Mucosa of rectum (tissue), 2 donors: ENCODE data around the gene MYO1D.

Source experiments
- H3K27ac ChIP-seq, 2 donors: one replicate each; pipeline ENCODE4 v1.7.0; 2013; ENCODE audit warnings: inconsistent platforms in 2 of 2, low read depth in 2 of 2, low read length in 2 of 2
- H3K27me3 ChIP-seq, 2 donors: one replicate each; pipeline ENCODE4 v1.7.0; 2013; ENCODE audit warnings: low read length in 2 of 2; ENCODE audit not compliant: control insufficient read depth in 2 of 2, insufficient read depth in 2 of 2
- H3K36me3 ChIP-seq, 2 donors: one replicate each; pipeline ENCODE4 v1.7.0; 2013; ENCODE audit warnings: low read length in 2 of 2; ENCODE audit not compliant: control insufficient read depth in 2 of 2, insufficient read depth in 2 of 2
- H3K4me1 ChIP-seq, 2 donors: one replicate each; pipeline ENCODE4 v1.7.0; 2013; ENCODE audit warnings: low read length in 2 of 2, mild to moderate bottlenecking in 1 of 2; ENCODE audit not compliant: control insufficient read depth in 2 of 2, insufficient read depth in 2 of 2
- H3K4me3 ChIP-seq, 2 donors: one replicate each; pipeline ENCODE4 v1.7.0; 2013; ENCODE audit warnings: low read length in 2 of 2
- H3K9ac ChIP-seq, 2 donors: one replicate each; pipeline ENCODE4 v1.7.0; 2013; ENCODE audit warnings: low read length in 2 of 2, low read depth in 1 of 2, mild to moderate bottlenecking in 1 of 2
- H3K9me3 ChIP-seq, 2 donors: one replicate each; pipeline ENCODE4 v1.7.0; 2013; ENCODE audit warnings: low read length in 2 of 2; ENCODE audit not compliant: control insufficient read depth in 2 of 2
- donor health status: healthy.
- donor health status: Normal muscosa, but diverticular disease.

Gene MYO1D

DNA sequence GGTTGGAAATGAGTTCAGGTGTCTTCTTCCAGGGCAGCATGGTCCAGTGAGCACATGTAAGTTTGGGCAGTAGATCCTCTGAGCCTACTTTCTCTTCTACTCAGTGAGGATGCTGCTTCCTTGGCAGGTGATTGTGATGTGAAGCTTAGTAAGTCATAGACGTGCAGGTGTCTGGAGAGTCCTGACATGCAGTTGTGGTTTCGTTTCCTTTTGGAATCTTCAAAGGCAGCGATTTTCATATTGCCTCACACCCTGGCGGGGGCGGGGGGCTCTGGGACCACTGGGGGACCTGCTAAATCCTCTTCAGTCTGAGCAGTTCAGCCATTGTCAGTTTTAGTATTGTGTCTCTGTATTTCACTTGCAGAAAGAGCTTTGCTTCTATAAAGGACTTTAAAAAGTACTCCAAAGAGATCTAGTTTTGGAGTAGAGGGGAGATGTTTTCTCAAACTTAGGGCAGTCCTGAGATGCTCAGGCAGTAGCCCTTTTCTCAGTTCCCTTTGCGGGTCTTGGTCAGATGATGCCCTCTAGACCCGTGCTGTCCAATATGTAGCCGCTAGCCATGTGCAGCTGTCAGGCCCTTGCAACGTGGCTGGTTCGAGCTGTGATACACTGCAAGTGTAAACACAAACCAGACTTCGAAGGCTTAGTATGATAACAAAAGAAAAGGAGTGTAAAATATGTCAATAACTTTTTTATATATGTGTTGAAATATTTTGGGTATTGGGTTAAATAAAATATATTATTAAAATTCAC lies 394.2 kb downstream of the MYO1D start:
- H3K27me3 ChIP-seq: no peaks in the 10 kb centered on the region
- H3K9ac ChIP-seq: no peak overlapping the region
- no peaks in the 10 kb centered on the region for H3K9me3 ChIP-seq
- peaks cover 4 to 8% of the 10 kb centered on the region in 2 donors for H3K4me1 ChIP-seq
- H3K27ac ChIP-seq: no peak overlapping the region
- H3K4me3 ChIP-seq: no peak overlapping the region
- peaks cover 30 to 45% of the 10 kb centered on the region in 2 donors for H3K36me3 ChIP-seq

GRCh38 chr17:32481193-32481592 lies 395.7 kb downstream of the MYO1D start:
- peaks cover 45 to 59% of the 10 kb centered on the region in 2 donors for H3K36me3 ChIP-seq

DNA sequence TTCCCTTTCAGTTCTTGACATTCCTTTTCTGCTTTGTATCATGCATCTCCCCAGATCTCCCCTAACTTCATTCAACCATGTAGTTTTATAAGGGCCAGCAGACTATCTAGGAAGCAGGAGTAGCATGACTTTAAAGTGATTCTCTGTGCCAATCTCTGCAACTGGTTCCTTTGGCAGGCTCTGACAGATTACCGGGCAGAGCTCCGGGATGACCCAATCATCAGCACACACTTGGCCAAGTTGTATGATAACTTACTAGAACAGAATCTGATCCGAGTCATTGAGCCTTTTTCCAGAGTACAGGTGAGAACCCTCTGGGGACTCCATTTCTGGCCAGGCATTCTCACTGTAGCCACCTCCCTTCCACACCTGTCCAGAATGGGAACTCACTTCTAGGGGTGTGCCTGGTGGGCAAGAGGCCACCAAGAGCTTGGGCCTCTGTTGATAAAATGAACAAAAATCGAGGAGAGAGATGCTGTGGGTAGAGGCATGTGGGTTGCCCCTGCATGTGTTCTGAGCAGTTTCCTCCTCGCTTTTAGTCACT lies 397.8 kb downstream of the MYO1D start:
- H3K9me3 ChIP-seq: no peaks in the 10 kb centered on the region
- H3K27me3 ChIP-seq: no peaks in the 10 kb centered on the region
- H3K36me3 ChIP-seq: peaks cover 65 to 80% of the 10 kb centered on the region in 2 donors
- no peak overlapping the region for H3K9ac ChIP-seq
- no peaks in the 10 kb centered on the region for H3K4me1 ChIP-seq
- H3K4me3 ChIP-seq: no peak overlapping the region
- no peak overlapping the region for H3K27ac ChIP-seq

More at GRCh38 chr17:32481193-32481592, 395.7 kb downstream of the MYO1D start:
- Histone ChIP-seq H3K4me1 (peaks cover 0 to 4% of the 10 kb centered on the region in 2 donors), H3K27ac (no peak overlapping the region), H3K9ac (no peak overlapping the region), H3K9me3 (no peaks in the 10 kb centered on the region), H3K4me3 (no peak overlapping the region), H3K27me3 (no peaks in the 10 kb centered on the region)

DNA sequence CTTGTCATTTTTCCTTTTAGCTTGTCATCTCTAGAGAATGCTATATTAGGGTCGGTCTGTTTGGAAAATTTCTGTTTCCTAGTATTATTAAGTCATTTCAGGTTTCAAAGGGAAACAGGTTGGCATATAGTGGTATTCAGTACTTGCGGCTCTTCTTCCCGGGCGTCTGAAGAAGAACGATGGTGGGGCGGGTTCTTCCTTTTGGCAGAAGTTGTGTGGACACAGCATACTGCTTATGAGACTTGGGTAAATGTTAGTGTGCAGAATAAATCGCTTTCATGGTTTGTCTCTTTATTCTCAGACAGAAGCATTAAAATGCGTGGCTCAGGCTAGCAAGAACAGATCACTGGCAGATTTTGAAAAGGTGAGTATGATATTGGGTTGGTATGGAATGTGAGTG lies 399.7 kb downstream of the MYO1D start:
- H3K27ac ChIP-seq: no peak overlapping the region
- H3K4me3 ChIP-seq: no peak overlapping the region
- no peaks in the 10 kb centered on the region for H3K9me3 ChIP-seq
- no peak overlapping the region for H3K9ac ChIP-seq
- H3K27me3 ChIP-seq: no peaks in the 10 kb centered on the region
- H3K36me3 ChIP-seq: peaks cover 68 to 84% of the 10 kb centered on the region in 2 donors
- no peaks in the 10 kb centered on the region for H3K4me1 ChIP-seq

- no peak overlapping the region for H3K9ac ChIP-seq
- H3K27me3 ChIP-seq: no peaks in the 10 kb centered on the region
- H3K27ac ChIP-seq: no peak overlapping the region
- H3K9me3 ChIP-seq: no peaks in the 10 kb centered on the region
- H3K36me3 ChIP-seq: peaks cover 77 to 88% of the 10 kb centered on the region in 2 donors
- no peaks in the 10 kb centered on the region for H3K4me1 ChIP-seq
- no peak overlapping the region for H3K4me3 ChIP-seq
Observed at GRCh38 chr17:32475258-32475657, 401.7 kb downstream of the MYO1D start.

- H3K36me3 ChIP-seq: peaks cover 73 to 80% of the 10 kb centered on the region in 2 donors
- no peak overlapping the region for H3K27ac ChIP-seq
- H3K4me1 ChIP-seq: no peaks in the 10 kb centered on the region
- H3K27me3 ChIP-seq: no peaks in the 10 kb centered on the region
- H3K9ac ChIP-seq: no peak overlapping the region
- H3K4me3 ChIP-seq: no peak overlapping the region
- H3K9me3 ChIP-seq: no peaks in the 10 kb centered on the region
Observed at GRCh38 chr17:32471652-32472051, 405.3 kb downstream of the MYO1D start.

DNA sequence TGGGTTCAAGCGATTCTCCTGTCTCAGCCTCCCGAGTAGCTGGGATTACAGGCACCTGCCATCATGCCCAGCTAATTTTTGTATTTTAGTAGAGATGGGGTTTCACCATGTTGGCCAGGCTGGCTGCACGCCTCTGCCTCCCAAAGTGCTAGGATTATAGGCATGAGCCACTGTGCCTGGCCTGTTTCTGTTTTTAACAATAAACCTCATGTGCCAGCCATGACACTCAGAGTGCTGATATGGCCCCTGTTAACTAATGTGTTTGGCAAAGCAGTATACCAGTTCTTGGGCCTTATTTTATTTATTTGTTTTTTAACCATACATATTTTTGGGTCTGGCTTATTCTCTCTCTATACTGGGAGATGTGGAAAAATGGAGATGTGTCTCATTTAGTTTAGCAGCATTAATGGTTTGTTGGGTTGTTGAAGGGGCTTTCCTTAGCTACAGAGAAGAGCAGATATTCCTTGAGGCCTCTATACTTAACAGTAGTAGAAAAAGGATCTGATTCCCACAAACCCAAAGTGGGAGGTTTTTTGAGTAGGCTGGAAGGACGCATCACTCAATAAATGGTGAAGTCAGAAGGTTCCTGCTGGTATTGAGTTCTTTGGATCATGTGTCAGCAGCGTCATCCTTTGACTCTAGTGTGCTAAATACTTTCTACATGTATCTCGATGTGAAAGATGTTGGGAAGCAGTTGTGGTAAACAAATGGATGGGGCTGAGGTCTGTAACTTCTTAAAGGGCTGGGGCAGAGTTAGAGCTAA lies 406.3 kb downstream of the MYO1D start:
- no peak overlapping the region for H3K4me3 ChIP-seq
- peaks cover 67 to 77% of the 10 kb centered on the region in 2 donors for H3K36me3 ChIP-seq
- H3K4me1 ChIP-seq: no peaks in the 10 kb centered on the region
- no peak overlapping the region for H3K27ac ChIP-seq
- no peaks in the 10 kb centered on the region for H3K9me3 ChIP-seq
- no peak overlapping the region for H3K9ac ChIP-seq
- H3K27me3 ChIP-seq: no peaks in the 10 kb centered on the region

DNA sequence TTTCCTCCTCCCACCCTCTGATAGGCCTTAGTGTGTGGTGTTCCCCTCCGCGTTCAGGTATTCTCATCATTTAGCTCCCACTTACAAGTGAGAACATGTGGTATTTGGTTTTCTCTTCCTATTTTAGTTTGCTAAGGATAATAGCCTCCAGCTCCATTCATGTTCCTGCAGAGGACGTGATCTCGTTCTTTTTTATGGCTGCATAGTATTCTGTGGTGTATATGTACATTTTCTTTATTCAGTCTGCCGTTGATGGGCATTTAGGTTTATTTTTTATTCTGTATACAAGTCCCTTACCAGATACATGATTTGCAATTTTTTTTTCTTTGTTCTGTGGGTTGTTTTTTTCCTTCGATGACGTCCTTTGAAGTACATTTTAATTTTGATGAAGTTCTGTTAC lies 409.0 kb downstream of the MYO1D start:
- Histone ChIP-seq H3K4me1 (no peaks in the 10 kb centered on the region), H3K9ac (no peak overlapping the region), H3K27me3 (no peaks in the 10 kb centered on the region), H3K36me3 (peaks cover 63 to 77% of the 10 kb centered on the region in 2 donors), H3K27ac (no peak overlapping the region), H3K9me3 (no peaks in the 10 kb centered on the region), H3K4me3 (no peak overlapping the region)

- no peak overlapping the region for H3K4me3 ChIP-seq
Observed at GRCh38 chr17:32464374-32464773, 412.6 kb downstream of the MYO1D start.

DNA sequence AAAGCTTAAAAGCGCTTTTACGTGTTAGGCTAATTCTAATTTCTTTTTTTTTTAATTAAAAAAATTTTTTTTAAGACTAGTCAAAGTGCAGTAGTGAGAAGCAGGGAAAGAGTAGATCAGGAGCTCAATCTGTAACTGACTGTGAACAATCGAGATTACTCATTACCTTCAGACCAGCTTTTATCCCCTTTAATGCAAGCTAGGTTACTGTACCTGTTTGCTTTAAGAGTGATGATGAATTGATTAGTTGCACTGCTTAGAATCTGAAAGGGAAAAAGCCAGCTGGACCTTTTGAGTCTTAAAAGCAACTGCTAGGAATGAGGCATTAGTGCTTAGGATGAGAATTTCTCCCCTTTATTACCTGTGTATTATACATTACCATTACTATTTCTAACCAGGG lies 413.6 kb downstream of the MYO1D start:
- Histone ChIP-seq H3K27me3 (no peaks in the 10 kb centered on the region), H3K36me3 (peaks cover 50 to 61% of the 10 kb centered on the region in 2 donors), H3K27ac (no peak overlapping the region), H3K4me1 (no peaks in the 10 kb centered on the region), H3K9me3 (no peaks in the 10 kb centered on the region), H3K4me3 (no peak overlapping the region), H3K9ac (no peak overlapping the region)

More at GRCh38 chr17:32464374-32464773, 412.6 kb downstream of the MYO1D start:
- Histone ChIP-seq H3K9ac (no peak overlapping the region), H3K27me3 (no peaks in the 10 kb centered on the region), H3K27ac (no peak overlapping the region), H3K9me3 (no peaks in the 10 kb centered on the region), H3K36me3 (peaks cover 51 to 63% of the 10 kb centered on the region in 2 donors), H3K4me1 (no peaks in the 10 kb centered on the region)
